HepG2 (cell line): Measurements from ENCODE around the gene GALNT1.

ENCODE experiments used
- CBFB ChIP-seq: sonication (generic); formaldehyde crosslinking; IDR thresholded peaks from 2 replicates; pipeline ENCODE4 v1.4.0; 2020; ENCODE audit warnings: missing genetic modification reagents
- POLR2A ChIP-seq, 2 experiments: IDR thresholded peaks; 2 replicates each; pipeline ENCODE4 v1.6.1; 2011; ENCODE audit warnings: low read depth in 2 of 2, low read length in 2 of 2, mild to moderate bottlenecking in 1 of 2, moderate library complexity in 1 of 2; ENCODE audit not compliant: insufficient read depth in 1 of 2
- RBAK ChIP-seq: sonication (generic); formaldehyde crosslinking; IDR thresholded peaks from 2 replicates; pipeline ENCODE4 v1.5.1; 2020; ENCODE audit warnings: mild to moderate bottlenecking, missing genetic modification reagents
- SIN3A ChIP-seq: IDR thresholded peaks from 2 replicates; pipeline ENCODE4 v1.6.1; 2011; ENCODE audit warnings: low read depth, mild to moderate bottlenecking, control low read depth, low read length, borderline replicate concordance
- ZNF275 ChIP-seq: sonication (generic); formaldehyde crosslinking; IDR thresholded peaks from 2 replicates; pipeline ENCODE4 v1.8.0; 2022; ENCODE audit warnings: missing genetic modification reagents, mild to moderate bottlenecking, inconsistent platforms, borderline replicate concordance

GRCh38 chr18:35715139-35715538 is 133.6 kb downstream of the GALNT1 start:
- TF ChIP-seq ZNF275 (CRISPR knock-in tag): no peak
- TF ChIP-seq CBFB (CRISPR knock-in tag): no peak
- TF ChIP-seq POLR2A (IDR thresholded peaks at IDR 0.05; ENCODE audit: insufficient read depth in 1 of 2, low read depth in 2 of 2, low read length in 2 of 2): no peak
- TF ChIP-seq SIN3A: no peak
- no peak for TF ChIP-seq RBAK (CRISPR knock-in tag)
